Erythroblast (primary cell): ENCODE data around the gene ERMAP.

Experiments
- GATA1 ChIP-seq: IDR thresholded peaks from 2 replicates; pipeline ENCODE4 v1.6.1; 2011; ENCODE audit warnings: low read depth, mild to moderate bottlenecking, control low read depth, low read length, moderate library complexity
- POLR2A ChIP-seq: IDR thresholded peaks from 2 replicates; pipeline ENCODE4 v1.6.1; 2011; ENCODE audit warnings: mild to moderate bottlenecking, low read length

GRCh38 chr1:42822800-42823392 lies 6.0 kb downstream of the ERMAP start:
- no peak for TF ChIP-seq POLR2A
- TF ChIP-seq GATA1 = no peak
